GM23338 (cell line): ENCODE data around the gene FGF9. TPM values are rescaled to one million over a fixed set of nuclear protein-coding genes. Genes with fewer than 3 reads are reported as not detected.

Source experiments
- ATAC-seq: fragments of 200-7000 bp; cut with Tn5 transposase; 3 replicates; pipeline ENCODE4 v1.9.1; 2020
- DNase-seq: peaks from one replicate; pipeline ENCODE4 v3.0.0-alpha.2; 2015; ENCODE audit warnings: low spot score
- H2AFZ ChIP-seq: fragments of 200-600 bp; sonication (generic); 2 replicates; pipeline ENCODE4 v1.8.0; 2016; ENCODE audit warnings: antibody characterized with exemption, mild to moderate bottlenecking, moderate library complexity
- H3F3A ChIP-seq: fragments of 200-600 bp; sonication (generic); replicated peaks from 2 replicates; pipeline ENCODE4 v1.8.0; 2017; ENCODE audit warnings: antibody characterized with exemption, mixed run types, low read depth
- H3K27ac ChIP-seq: fragments of 200-600 bp; sonication (generic); 2 replicates; pipeline ENCODE4 v1.6.1; 2016; ENCODE audit warnings: low read depth
- H3K27me3 ChIP-seq: fragments of 200-600 bp; sonication (generic); 2 replicates; pipeline ENCODE4 v1.8.0; 2016; ENCODE audit warnings: mild to moderate bottlenecking, mixed run types, moderate library complexity; ENCODE audit not compliant: insufficient read depth
- H3K36me3 ChIP-seq: fragments of 200-600 bp; sonication (generic); 2 replicates; pipeline ENCODE4 v1.8.0; 2016; ENCODE audit warnings: mild to moderate bottlenecking; ENCODE audit not compliant: insufficient read depth
- H3K4me1 ChIP-seq: fragments of 200-600 bp; sonication (generic); 2 replicates; pipeline ENCODE4 v1.8.0; 2016; ENCODE audit warnings: mild to moderate bottlenecking, moderate library complexity; ENCODE audit not compliant: insufficient read depth
- H3K4me2 ChIP-seq: fragments of 200-600 bp; sonication (generic); 2 replicates; pipeline ENCODE4 v1.7.1; 2017; ENCODE audit warnings: mixed run types
- H3K4me3 ChIP-seq: fragments of 200-600 bp; sonication (generic); 2 replicates; pipeline ENCODE4 v1.6.1; 2016; ENCODE audit warnings: mixed run types
- H3K79me2 ChIP-seq: fragments of 200-600 bp; sonication (generic); replicated peaks from 2 replicates; pipeline ENCODE4 v1.8.0; 2017; ENCODE audit warnings: mild to moderate bottlenecking; ENCODE audit not compliant: insufficient read depth
- H3K9me2 ChIP-seq: fragments of 200-600 bp; sonication (generic); 2 replicates; pipeline ENCODE4 v1.8.0; 2017; ENCODE audit not compliant: insufficient read depth
- H4K20me1 ChIP-seq: fragments of 200-600 bp; sonication (generic); replicated peaks from 2 replicates; pipeline ENCODE4 v1.8.0; 2017; ENCODE audit warnings: mild to moderate bottlenecking; ENCODE audit not compliant: insufficient read depth
- H3K27ac Mint-ChIP-seq: 2 replicates; pipeline ENCODE4 v1.8.0; 2020; ENCODE audit warnings: inconsistent platforms, mild to moderate bottlenecking, moderate library complexity, mixed read lengths
- H3K27me3 Mint-ChIP-seq: 3 replicates; pipeline ENCODE4 v1.8.0; 2022; ENCODE audit warnings: low read depth, mild to moderate bottlenecking, moderate library complexity, mixed read lengths, inconsistent platforms; ENCODE audit not compliant: insufficient read depth, poor library complexity
- H3K36me3 Mint-ChIP-seq: 3 replicates; pipeline ENCODE4 v1.8.0; 2021; ENCODE audit warnings: low read depth, mild to moderate bottlenecking, inconsistent platforms, moderate library complexity, mixed read lengths
- H3K4me1 Mint-ChIP-seq: 3 replicates; pipeline ENCODE4 v1.8.0; 2020; ENCODE audit warnings: mild to moderate bottlenecking, inconsistent platforms, mixed read lengths
- H3K4me3 Mint-ChIP-seq: 3 replicates; pipeline ENCODE4 v1.8.0; 2021; ENCODE audit warnings: moderate library complexity, mild to moderate bottlenecking, inconsistent platforms, mixed read lengths
- H3K9me3 Mint-ChIP-seq: 3 replicates; pipeline ENCODE4 v1.8.0; 2020; ENCODE audit warnings: moderate library complexity, mild to moderate bottlenecking, inconsistent platforms, mixed read lengths
- CREB1 ChIP-seq: fragments of 250-450 bp; sonication (Bioruptor Pico); IDR thresholded peaks from 2 replicates; pipeline ENCODE4 v1.5.0; 2020; ENCODE audit warnings: low read depth, mild to moderate bottlenecking, moderate library complexity
- ETS1 ChIP-seq: IDR thresholded peaks from 2 replicates; pipeline ENCODE4 v1.6.1; 2016; ENCODE audit warnings: antibody characterized with exemption
- EZH2phosphoT487 ChIP-seq: fragments of 200-600 bp; sonication (generic); IDR thresholded peaks from one replicate; pipeline ENCODE4 v1.8.1; 2018; ENCODE audit warnings: antibody characterized with exemption; ENCODE audit not compliant: unreplicated experiment
- JUNB ChIP-seq: IDR thresholded peaks from one replicate; pipeline ENCODE4 v1.6.1; 2016; ENCODE audit warnings: antibody characterized with exemption; ENCODE audit not compliant: unreplicated experiment
- NANOG ChIP-seq: IDR thresholded peaks from 2 replicates; pipeline ENCODE4 v1.6.1; 2016; ENCODE audit warnings: antibody characterized with exemption, borderline replicate concordance
- POLR2AphosphoS5 ChIP-seq: IDR thresholded peaks from 2 replicates; pipeline ENCODE4 v1.6.1; 2016; ENCODE audit warnings: antibody characterized with exemption, low read depth
- REST ChIP-seq: IDR thresholded peaks from one replicate; pipeline ENCODE4 v1.6.1; 2018; ENCODE audit warnings: antibody characterized with exemption; ENCODE audit not compliant: unreplicated experiment
- STAT1 ChIP-seq: IDR thresholded peaks from one replicate; pipeline ENCODE4 v1.6.1; 2016; ENCODE audit warnings: antibody characterized with exemption; ENCODE audit not compliant: unreplicated experiment
- ZNF331 ChIP-seq: fragments of 250-450 bp; sonication (Bioruptor Pico); IDR thresholded peaks from 2 replicates; pipeline ENCODE4 v1.5.0; 2020; ENCODE audit warnings: low read depth, mild to moderate bottlenecking, moderate library complexity
- polyA plus RNA-seq: library from polyadenylated mRNA; unstranded; fragments of >200 nt; fragmentation: Nextera tagmentation; extraction: Ambion mirVana; gene quantifications from 2 replicates; pipeline ENCODE4 v1.2.1, GENCODE V29; 2016
- total RNA-seq: library from RNA; depleted of rRNA; stranded (reverse); fragments of >200 nt; shearing (Covaris generic); gene quantifications from 2 replicates; pipeline ENCODE4 v1.2.3, GENCODE V29; 2014
- TF ChIP-seq, protein P1 (sequence below), 2 experiments: fragments of 200-600 bp in 1 of 2; sonication (generic) in 1 of 2; conservative IDR thresholded peaks; 2 replicates each; pipeline versions ENCODE4 v1.5.1 to v1.6.1; 2016 to 2017; ENCODE audit warnings: antibody characterized with exemption in 2 of 2, low read depth in 2 of 2, mild to moderate bottlenecking in 2 of 2, moderate library complexity in 1 of 2

FGF9 gene
- total and polyA plus RNA-seq, 2 experiments from 2014 or later, result 0.27 TPM; not detected in 1

GRCh38 chr13:21747456-21747855, 76.6 kb downstream of the FGF9 start (continued):
- TF ChIP-seq REST (no peak), NANOG (no peak), EZH2phosphoT487 (no peak), STAT1 (no peak), ETS1 (no peak), POLR2AphosphoS5 (no peak), CREB1 (CRISPR knock-in tag) (no peak), JUNB (no peak)
- TF ChIP-seq, protein P1, sequence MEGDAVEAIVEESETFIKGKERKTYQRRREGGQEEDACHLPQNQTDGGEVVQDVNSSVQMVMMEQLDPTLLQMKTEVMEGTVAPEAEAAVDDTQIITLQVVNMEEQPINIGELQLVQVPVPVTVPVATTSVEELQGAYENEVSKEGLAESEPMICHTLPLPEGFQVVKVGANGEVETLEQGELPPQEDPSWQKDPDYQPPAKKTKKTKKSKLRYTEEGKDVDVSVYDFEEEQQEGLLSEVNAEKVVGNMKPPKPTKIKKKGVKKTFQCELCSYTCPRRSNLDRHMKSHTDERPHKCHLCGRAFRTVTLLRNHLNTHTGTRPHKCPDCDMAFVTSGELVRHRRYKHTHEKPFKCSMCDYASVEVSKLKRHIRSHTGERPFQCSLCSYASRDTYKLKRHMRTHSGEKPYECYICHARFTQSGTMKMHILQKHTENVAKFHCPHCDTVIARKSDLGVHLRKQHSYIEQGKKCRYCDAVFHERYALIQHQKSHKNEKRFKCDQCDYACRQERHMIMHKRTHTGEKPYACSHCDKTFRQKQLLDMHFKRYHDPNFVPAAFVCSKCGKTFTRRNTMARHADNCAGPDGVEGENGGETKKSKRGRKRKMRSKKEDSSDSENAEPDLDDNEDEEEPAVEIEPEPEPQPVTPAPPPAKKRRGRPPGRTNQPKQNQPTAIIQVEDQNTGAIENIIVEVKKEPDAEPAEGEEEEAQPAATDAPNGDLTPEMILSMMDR (conservative IDR thresholded peaks at IDR 0.05; ENCODE audit: low read depth in 2 of 2), result no peak

- no peak overlapping the region for H3K27ac Mint-ChIP-seq
- H3K27me3 ChIP-seq, result no peaks in the 10 kb centered on the region
- H2AFZ ChIP-seq, result no peak overlapping the region
- no peak overlapping the region for H3K4me2 ChIP-seq
- ATAC-seq, result no peak
- TF ChIP-seq ZNF331 (no peak), STAT1 (no peak), POLR2AphosphoS5 (no peak), EZH2phosphoT487 (no peak)
- no peak overlapping the region for H3K4me3 ChIP-seq
- H3K4me3 Mint-ChIP-seq, result no peak overlapping the region
- no peaks in the 10 kb centered on the region for H3K36me3 Mint-ChIP-seq
- no peaks in the 10 kb centered on the region for H3K36me3 ChIP-seq
- no peaks in the 10 kb centered on the region for H3K27me3 Mint-ChIP-seq
- no peaks in the 10 kb centered on the region for H3K9me3 Mint-ChIP-seq
- DNase-seq, result no peak
- H3K4me1 ChIP-seq, result no peaks in the 10 kb centered on the region
- H3K9me2 ChIP-seq, result no peaks in the 10 kb centered on the region
- H3K27ac ChIP-seq, result no peak overlapping the region
- no peaks in the 10 kb centered on the region for H4K20me1 ChIP-seq
- no peaks in the 10 kb centered on the region for H3K79me2 ChIP-seq
- no peaks in the 10 kb centered on the region for H3K4me1 Mint-ChIP-seq
- no peaks in the 10 kb centered on the region for H3F3A ChIP-seq
Observed at GRCh38 chr13:21748166-21748565, 77.3 kb downstream of the FGF9 start.
